H1 (cell line): ENCODE results near the gene GPC6.

ENCODE experiments used
- CTCF ChIP-seq, 3 experiments: IDR thresholded peaks; 1 replicate in 2 of 3; 2 replicates in 1 of 3; pipeline versions ENCODE4 v1.5.1 to v1.6.1; 2011; ENCODE audit warnings: low read length in 3 of 3, mild to moderate bottlenecking in 3 of 3, inconsistent platforms in 2 of 3, low read depth in 1 of 3, moderate library complexity in 1 of 3; ENCODE audit not compliant: insufficient read depth in 1 of 3; ENCODE audit errors: control extremely low read depth in 1 of 3
- EGR1 ChIP-seq: IDR thresholded peaks from 2 replicates; pipeline ENCODE4 v1.6.1; 2011; ENCODE audit warnings: low read depth, low read length, borderline replicate concordance
- EP300 ChIP-seq, 2 experiments: IDR thresholded peaks; 1 replicate in 1 of 2; 2 replicates in 1 of 2; pipeline ENCODE4 v1.6.1; 2011 to 2012; ENCODE audit warnings: low read depth in 2 of 2, low read length in 2 of 2, mild to moderate bottlenecking in 2 of 2, borderline replicate concordance in 1 of 2, inconsistent platforms in 1 of 2, moderate library complexity in 1 of 2
- EZH2 ChIP-seq: fragments of 200-600 bp; sonication (generic); IDR thresholded peaks from 2 replicates; pipeline ENCODE4 v1.7.1; 2012; ENCODE audit warnings: low read depth, mild to moderate bottlenecking, moderate library complexity, low read length, inconsistent platforms; ENCODE audit not compliant: severe bottlenecking
- JUN ChIP-seq: IDR thresholded peaks from 2 replicates; pipeline ENCODE4 v1.6.1; 2011; ENCODE audit warnings: low read depth, mild to moderate bottlenecking, improper control_type of control experiment, low read length
- MAFK ChIP-seq: IDR thresholded peaks from 2 replicates; pipeline ENCODE4 v1.6.1; 2012; ENCODE audit warnings: low read depth, mild to moderate bottlenecking, improper control_type of control experiment, low read length
- POLR2A ChIP-seq, 2 experiments: IDR thresholded peaks; 1 replicate in 1 of 2; 2 replicates in 1 of 2; pipeline ENCODE4 v1.6.1; 2011; ENCODE audit warnings: low read depth in 2 of 2, low read length in 2 of 2, mild to moderate bottlenecking in 2 of 2; ENCODE audit errors: control extremely low read depth in 1 of 2
- POLR2AphosphoS5 ChIP-seq: IDR thresholded peaks from 2 replicates; pipeline ENCODE4 v1.6.1; 2011; ENCODE audit warnings: low read depth, low read length
- RAD21 ChIP-seq, 2 experiments: IDR thresholded peaks in 1 of 2; conservative IDR thresholded peaks in 1 of 2; 2 replicates each; pipeline ENCODE4 v1.6.1; 2011; ENCODE audit warnings: low read depth in 2 of 2, low read length in 2 of 2, improper control_type of control experiment in 1 of 2, inconsistent platforms in 1 of 2, mild to moderate bottlenecking in 1 of 2, moderate library complexity in 1 of 2
- TAF1 ChIP-seq: IDR thresholded peaks from 2 replicates; pipeline ENCODE4 v1.6.1; 2011; ENCODE audit warnings: mild to moderate bottlenecking, low read depth, low read length
- TBP ChIP-seq: IDR thresholded peaks from 2 replicates; pipeline ENCODE4 v1.6.1; 2011; ENCODE audit warnings: low read depth, low read length, improper control_type of control experiment
- TEAD4 ChIP-seq: IDR thresholded peaks from 2 replicates; pipeline ENCODE4 v1.6.1; 2012; ENCODE audit warnings: low read depth, low read length, inconsistent platforms, mixed read lengths
- ZNF274 ChIP-seq: IDR thresholded peaks from 2 replicates; pipeline ENCODE4 v1.7.0; 2012; ENCODE audit warnings: low read length, borderline replicate concordance; ENCODE audit errors: extremely low read depth
- TF ChIP-seq, protein P1 (sequence below): IDR thresholded peaks from 2 replicates; pipeline ENCODE4 v1.6.1; 2012; ENCODE audit warnings: inconsistent platforms

DNA sequence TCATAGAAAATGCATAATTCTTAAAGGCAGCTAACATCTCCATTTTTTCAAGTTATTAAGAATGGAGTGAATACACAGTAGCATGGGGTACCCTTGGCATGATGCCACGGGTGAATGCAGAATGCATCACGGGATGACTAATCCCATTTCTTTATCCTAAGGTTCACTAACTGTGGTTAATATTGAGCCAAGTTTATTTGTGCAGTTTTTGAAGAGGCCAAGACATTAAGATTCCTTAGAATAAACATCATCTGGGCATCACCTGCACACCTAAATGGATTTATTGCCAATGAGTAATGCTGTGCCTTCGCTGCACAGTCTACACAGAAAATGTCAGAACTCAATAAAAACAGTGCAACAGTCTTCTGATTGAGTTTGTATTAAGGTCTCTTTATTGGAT lies 333.1 kb downstream of the GPC6 start:
- TF ChIP-seq CTCF (IDR thresholded peaks at IDR 0.05; ENCODE audit: control extremely low read depth in 1 of 3, insufficient read depth in 1 of 3, low read depth in 1 of 3, low read length in 3 of 3): no peak
- no peak for TF ChIP-seq EGR1
- no peak for TF ChIP-seq ZNF274
- no peak for TF ChIP-seq TEAD4
- TF ChIP-seq, protein P1, sequence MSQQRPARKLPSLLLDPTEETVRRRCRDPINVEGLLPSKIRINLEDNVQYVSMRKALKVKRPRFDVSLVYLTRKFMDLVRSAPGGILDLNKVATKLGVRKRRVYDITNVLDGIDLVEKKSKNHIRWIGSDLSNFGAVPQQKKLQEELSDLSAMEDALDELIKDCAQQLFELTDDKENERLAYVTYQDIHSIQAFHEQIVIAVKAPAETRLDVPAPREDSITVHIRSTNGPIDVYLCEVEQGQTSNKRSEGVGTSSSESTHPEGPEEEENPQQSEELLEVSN: no peak
- TF ChIP-seq JUN: no peak
- no peak for TF ChIP-seq TBP
- no peak for TF ChIP-seq POLR2AphosphoS5
- no peak for TF ChIP-seq MAFK
- TF ChIP-seq TAF1: no peak
- TF ChIP-seq EP300 (IDR thresholded peaks at IDR 0.05; ENCODE audit: borderline replicate concordance in 1 of 2, low read depth in 2 of 2, low read length in 2 of 2): no peak
- no peak for TF ChIP-seq POLR2A (IDR thresholded peaks at IDR 0.05; ENCODE audit: control extremely low read depth in 1 of 2, low read depth in 2 of 2, low read length in 2 of 2)
- TF ChIP-seq EZH2: no peak
- no peak for TF ChIP-seq RAD21 (IDR thresholded peaks at IDR 0.05 in 1 of 2, conservative IDR thresholded peaks at IDR 0.05 in 1 of 2; ENCODE audit: low read depth in 2 of 2, low read length in 2 of 2)
